GM12878 (cell line): ENCODE measurements around the gene DHRS12. TPM values are rescaled to one million over a fixed set of nuclear protein-coding genes. Genes with fewer than 3 reads are reported as not detected.

Source experiments
- ATAC-seq: fragments of 200-7000 bp; cut with Tn5 transposase; 3 replicates; pipeline ENCODE4 v1.9.1; 2020; ENCODE audit warnings: mild to moderate bottlenecking, moderate library complexity
- BruUV-seq: library from RNA; stranded (reverse); fragments of 400-500 nt; replicated peaks from 2 replicates; lab custom pipeline; 2021; lab: Mats Ljungman, UMichigan
- CTCF ChIA-PET: fragments of 300-600 bp; sonication (Branson Sonifier 250); formaldehyde crosslinking; extraction: SDS; loops from one replicate; lab custom pipeline; 2021; ENCODE audit warnings: inconsistent platforms; lab: Yijun Ruan, JAX
- POLR2A ChIA-PET: fragments of 350-600 bp; formaldehyde crosslinking; extraction: SDS; loops from one replicate; lab custom pipeline; 2021; ENCODE audit warnings: inconsistent platforms; lab: Charles Lee
- RAD21 ChIA-PET: fragments of 300-600 bp; sonication (Branson Sonifier 250); formaldehyde crosslinking; loops from one replicate; lab custom pipeline; 2023; ENCODE audit warnings: antibody characterized with exemption; ENCODE audit not compliant: unreplicated experiment; lab: Charles Lee
- SMC1A ChIA-PET: fragments of 300-600 bp; sonication (Branson Sonifier 250); formaldehyde crosslinking; loops from one replicate; lab custom pipeline; 2023; ENCODE audit not compliant: unreplicated experiment, uncharacterized antibody; lab: Charles Lee
- DNase-seq: peaks from one replicate; pipeline ENCODE4 v3.0.0-alpha.2; 2011; ENCODE audit warnings: low read depth, low spot score
- FAIRE-seq: peaks from 3 replicates; lab custom pipeline; 2011; peaks lifted over from hg19 to GRCh38; lab: Jason Lieb, UNC
- H2AFZ ChIP-seq: 2 replicates; pipeline ENCODE4 v1.6.0; 2011; ENCODE audit warnings: low read depth, low read length, control low read depth; ENCODE audit not compliant: control insufficient read depth
- H3K27ac ChIP-seq: 2 replicates; pipeline ENCODE4 v1.5.1; 2011; ENCODE audit warnings: control low read depth; ENCODE audit not compliant: control insufficient read depth, insufficient read depth
- H3K27me3 ChIP-seq, 2 experiments: replicated peaks in 1 of 2; 2 replicates each; pipeline versions ENCODE4 v1.6.0 to v1.6.1; 2011; ENCODE audit warnings: low read length in 1 of 2; ENCODE audit not compliant: control insufficient read depth in 2 of 2, insufficient read depth in 2 of 2
- H3K36me3 ChIP-seq, 2 experiments: 2 replicates each; pipeline ENCODE4 v1.5.1; 2011; ENCODE audit warnings: low read length in 1 of 2; ENCODE audit not compliant: control insufficient read depth in 2 of 2, insufficient read depth in 2 of 2
- H3K4me1 ChIP-seq: 2 replicates; pipeline ENCODE4 v1.6.1; 2011; ENCODE audit warnings: mild to moderate bottlenecking, low read length, moderate library complexity, mixed read lengths; ENCODE audit not compliant: control insufficient read depth, insufficient read depth
- H3K4me2 ChIP-seq: 2 replicates; pipeline ENCODE4 v1.6.0; 2011; ENCODE audit warnings: control low read depth; ENCODE audit not compliant: control insufficient read depth, insufficient read depth
- H3K4me3 ChIP-seq: fragments of 200-600 bp; sonication (generic); 2 replicates; pipeline ENCODE4 v1.5.1; 2016
- H3K79me2 ChIP-seq: 2 replicates; pipeline ENCODE4 v1.6.0; 2011; ENCODE audit warnings: low read length; ENCODE audit not compliant: control insufficient read depth, insufficient read depth
- H3K9ac ChIP-seq: 2 replicates; pipeline ENCODE4 v1.8.0; 2011; ENCODE audit warnings: low read length, control low read depth, mixed read lengths; ENCODE audit not compliant: control insufficient read depth, insufficient read depth
- H3K9me3 ChIP-seq: replicated peaks from 3 replicates; pipeline ENCODE4 v1.5.1; 2011; ENCODE audit warnings: mild to moderate bottlenecking, low read length; ENCODE audit not compliant: control insufficient read depth, insufficient read depth
- H4K20me1 ChIP-seq: 2 replicates; pipeline ENCODE4 v1.6.0; 2011; ENCODE audit not compliant: control insufficient read depth, insufficient read depth
- ATF2 ChIP-seq: IDR thresholded peaks from 2 replicates; pipeline ENCODE4 v1.6.1; 2012; ENCODE audit warnings: low read length, inconsistent platforms
- BCL11A ChIP-seq: IDR thresholded peaks from 2 replicates; pipeline ENCODE4 v1.6.1; 2011; ENCODE audit warnings: low read depth, low read length
- EP300 ChIP-seq, 2 experiments: fragments of 150-350 bp in 1 of 2; IDR thresholded peaks; 2 replicates each; pipeline ENCODE4 v1.6.1; 2011 to 2012; ENCODE audit warnings: low read depth in 2 of 2, low read length in 2 of 2, borderline replicate concordance in 1 of 2, improper control_type of control experiment in 1 of 2, inconsistent platforms in 1 of 2; ENCODE audit not compliant: control insufficient read depth in 1 of 2
- HDAC6 ChIP-seq: fragments of 200-600 bp; sonication (generic); IDR thresholded peaks from one replicate; pipeline ENCODE4 v1.8.0; 2017; ENCODE audit warnings: antibody characterized with exemption; ENCODE audit not compliant: unreplicated experiment
- KLF5 ChIP-seq: fragments of 450-650 bp; IDR thresholded peaks from 2 replicates; pipeline ENCODE4 v1.6.1; 2014; ENCODE audit warnings: mild to moderate bottlenecking; ENCODE audit not compliant: partially characterized antibody
- MEF2B ChIP-seq: fragments of 450-650 bp; IDR thresholded peaks from 2 replicates; pipeline ENCODE4 v1.6.1; 2018; ENCODE audit warnings: mild to moderate bottlenecking, moderate library complexity; ENCODE audit not compliant: partially characterized antibody, poor library complexity, severe bottlenecking
- MTA2 ChIP-seq: fragments of 450-650 bp; IDR thresholded peaks from 2 replicates; pipeline ENCODE4 v1.6.1; 2016; ENCODE audit warnings: low read depth, mild to moderate bottlenecking, moderate library complexity
- MYC ChIP-seq: IDR thresholded peaks from 2 replicates; pipeline ENCODE4 v1.6.1; 2011; ENCODE audit warnings: mild to moderate bottlenecking, low read length, moderate library complexity, inconsistent platforms; ENCODE audit not compliant: insufficient read depth, insufficient replicate concordance, insufficient read length, severe bottlenecking
- NR2F1 ChIP-seq: fragments of 450-650 bp; conservative IDR thresholded peaks from 2 replicates; pipeline ENCODE4 v1.6.1; 2017; ENCODE audit warnings: mild to moderate bottlenecking
- POLR2A ChIP-seq: IDR thresholded peaks from 2 replicates; pipeline ENCODE4 v1.6.1; 2011; ENCODE audit warnings: low read depth, mild to moderate bottlenecking, low read length
- SIX5 ChIP-seq: IDR thresholded peaks from 2 replicates; pipeline ENCODE4 v1.6.1; 2011; ENCODE audit warnings: mild to moderate bottlenecking, low read depth, low read length, moderate library complexity; ENCODE audit not compliant: severe bottlenecking
- SMC3 ChIP-seq: IDR thresholded peaks from 2 replicates; pipeline ENCODE4 v1.6.1; 2011; ENCODE audit warnings: low read length, improper control_type of control experiment, borderline replicate concordance
- ZBED1 ChIP-seq: IDR thresholded peaks from 2 replicates; pipeline ENCODE4 v1.6.1; 2016; ENCODE audit warnings: borderline replicate concordance
- WGBS: methylation state at CpG from one replicate; pipeline ENCODE4 v1.1.6; 2016; ENCODE audit warnings: low lambda C conversion rate; ENCODE audit not compliant: insufficient replicate concordance, insufficient coverage; ENCODE audit errors: missing lambda C conversion rate; 5-methylcytosine and 5-hydroxymethylcytosine counted together
- in situ Hi-C: fragments of 300-500 bp; cut with MboI; formaldehyde crosslinking; loops from 9 replicates; pipeline ENCODE4 v1.14.3; 2018; ENCODE audit warnings: mixed read lengths
- intact Hi-C: fragments of 100-400 bp; cut with micrococcal nuclease; formaldehyde crosslinking; loops from one replicate; pipeline ENCODE4 v1.14.2; 2022; ENCODE audit not compliant: unreplicated experiment
- polyA plus RNA-seq, 11 experiments: library from polyadenylated mRNA; depleted of rRNA in 4 of 11; unstranded in 6 of 11; stranded (reverse) in 5 of 11; fragments of >200 nt; fragmentation: Nextera tagmentation in 4 of 11; fragmentation: Illumina TruSeq in 1 of 11; extraction: Ambion mirVana in 4 of 11; extraction: Trizol in 1 of 11; gene quantifications; 1 replicate in 1 of 11; 2 replicates in 10 of 11; pipeline versions ENCODE4 v1.2.1 to v1.2.3, GENCODE V29; 2011 to 2016; ENCODE audit warnings: inconsistent platforms in 2 of 11, missing spikeins in 2 of 11, low read depth in 1 of 11
- total RNA-seq, 4 experiments: library from RNA; depleted of rRNA in 3 of 4; stranded (reverse); fragments of >200 nt in 3 of 4; fragmentation: Illumina TruSeq in 1 of 4; extraction: Trizol in 1 of 4; gene quantifications; 2 replicates each; pipeline versions ENCODE4 v1.2.1 to v1.2.3, GENCODE V29; 2013 to 2021

The DHRS12 gene
- total and polyA plus RNA-seq, 10 of the 15 experiments (the other 5 are each of a cell fraction or from before 2014, with no cell fraction given): 2.9 to 11.3 (median 8.2) TPM

- 74% methylated on average over 9 of the region's 9 CpGs for WGBS
- RAD21 ChIA-PET: no interaction called here
- DNase-seq: no peak
- Histone ChIP-seq H3K4me2 (no peak overlapping the region), H3K27me3 (no peaks in the 10 kb centered on the region), H3K27ac (no peak overlapping the region), H3K9me3 (no peaks in the 10 kb centered on the region), H3K9ac (no peak overlapping the region), H3K36me3 (no peaks in the 10 kb centered on the region), H3K4me1 (peaks cover 5% of the 10 kb centered on the region; the same call in 1 of the 2 replicates), H4K20me1 (no peaks in the 10 kb centered on the region), H3K4me3 (no peak overlapping the region), H3K79me2 (no peaks in the 10 kb centered on the region), H2AFZ (no peak overlapping the region)
- no peak for TF ChIP-seq KLF5
- TF ChIP-seq POLR2A: no peak
- TF ChIP-seq ZBED1: no peak
- TF ChIP-seq BCL11A: no peak
- no peak for TF ChIP-seq NR2F1
- TF ChIP-seq ATF2: no peak
- TF ChIP-seq MTA2: no peak
- TF ChIP-seq MEF2B: no peak
- no peak for TF ChIP-seq HDAC6
- TF ChIP-seq SMC3: no peak
- no peak for TF ChIP-seq SIX5
- TF ChIP-seq EP300 (IDR thresholded peaks at IDR 0.05; ENCODE audit: borderline replicate concordance in 1 of 2, control insufficient read depth in 1 of 2, low read depth in 2 of 2, low read length in 2 of 2): no peak
- TF ChIP-seq MYC: no peak
- POLR2A ChIA-PET: no interaction called here
- CTCF ChIA-PET: interaction anchor here (0.5 kb wide), 1 partner anchor 20 kb away, joined by 3 read pairs; no protein-coding TSS in a partner anchor
- in situ Hi-C loops: no loop called here
- no TSS peak for BruUV-seq
- no peak for FAIRE-seq
- SMC1A ChIA-PET: no interaction called here
- intact Hi-C loops: no loop called here
- no peak for ATAC-seq
These were observed 26.0 kb downstream of the DHRS12 start for GRCh38 chr13:51777921-51778320.
